HG02840 (cell line): ENCODE measurements around the gene SUPT20HL2.
"Not testable (repeated sequence)": the region's sequence is repeated elsewhere in the genome, so short reads cannot be mapped to it uniquely, and the experiment has no call there.

ENCODE experiments used
- ATAC-seq: cut with Tn5 transposase; IDR thresholded peaks from one replicate; pipeline ENCODE4 v1.9.1; 2021; ENCODE audit warnings: mild to moderate bottlenecking, moderate library complexity, moderate number of reproducible peaks; ENCODE audit not compliant: unreplicated experiment, low FRiP score

SUPT20HL2 gene

GRCh38 chrX:24314019-24314635 is at the start of gene SUPT20HL2:
TSS of gene SUPT20HL2 (minus strand) at chrX:24314069. CDS start at chrX:24313315, 754 bp downstream.
- no peak for ATAC-seq

GRCh38 chrX:24362089-24362745 is 48.3 kb upstream of the SUPT20HL2 start:
- ATAC-seq, result not testable (repeated sequence)

- ATAC-seq, result no peak
Measured at GRCh38 chrX:24360272-24360671, 46.4 kb upstream of the SUPT20HL2 start, which contains the start of gene SUPT20HL1. TSS of gene SUPT20HL1 (plus strand) at chrX:24360639. CDS start at chrX:24362761, 2,122 bp downstream.

- no peak for ATAC-seq
Measured at GRCh38 chrX:24357106-24357505, 43.2 kb upstream of the SUPT20HL2 start.

GRCh38 chrX:24355095-24355494 is 41.2 kb upstream of the SUPT20HL2 start:
- ATAC-seq, result no peak

DNA sequence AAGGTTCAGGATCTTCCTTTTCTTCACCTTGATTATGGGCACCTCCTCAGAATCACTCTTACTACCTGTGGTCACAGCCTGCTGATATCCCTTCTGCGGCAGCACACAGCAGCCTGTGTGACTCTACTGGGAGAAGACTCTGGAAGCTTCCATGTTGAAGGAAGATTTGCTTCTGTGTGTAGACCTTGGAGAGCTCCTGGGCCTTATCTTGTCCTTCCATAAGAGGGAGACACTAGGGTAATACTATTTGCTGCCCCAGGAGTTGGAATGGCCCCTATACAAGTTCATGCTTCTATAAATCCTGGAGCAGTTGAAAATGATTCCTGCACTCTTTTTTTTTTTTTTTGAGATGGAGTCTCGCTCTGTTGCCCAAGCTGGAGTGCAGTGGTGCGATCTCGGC is 36.3 kb upstream of the SUPT20HL2 start:
- ATAC-seq, result no peak

DNA sequence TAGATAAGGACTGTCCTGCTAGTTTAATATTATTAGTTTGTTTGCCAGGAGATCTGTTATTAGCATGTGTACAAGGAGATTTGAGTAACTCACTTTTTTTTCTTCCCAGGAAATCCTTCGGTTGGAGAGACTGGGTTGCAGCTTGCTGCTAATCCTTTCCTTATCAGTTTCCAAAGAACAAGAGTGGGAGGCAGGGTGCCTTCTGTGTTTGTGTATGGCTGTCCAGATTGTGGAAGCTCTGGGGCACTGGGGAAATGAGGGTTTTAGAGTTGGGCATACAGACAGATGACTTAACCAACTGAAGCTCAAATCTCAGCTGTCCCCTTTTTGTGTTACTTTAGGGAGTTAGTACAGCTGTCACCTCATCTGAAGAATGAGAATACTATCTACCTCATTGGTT is 34.0 kb upstream of the SUPT20HL2 start:
- ATAC-seq, result no peak

- ATAC-seq, result no peak
Measured at GRCh38 chrX:24343719-24344118, 29.9 kb upstream of the SUPT20HL2 start.

DNA sequence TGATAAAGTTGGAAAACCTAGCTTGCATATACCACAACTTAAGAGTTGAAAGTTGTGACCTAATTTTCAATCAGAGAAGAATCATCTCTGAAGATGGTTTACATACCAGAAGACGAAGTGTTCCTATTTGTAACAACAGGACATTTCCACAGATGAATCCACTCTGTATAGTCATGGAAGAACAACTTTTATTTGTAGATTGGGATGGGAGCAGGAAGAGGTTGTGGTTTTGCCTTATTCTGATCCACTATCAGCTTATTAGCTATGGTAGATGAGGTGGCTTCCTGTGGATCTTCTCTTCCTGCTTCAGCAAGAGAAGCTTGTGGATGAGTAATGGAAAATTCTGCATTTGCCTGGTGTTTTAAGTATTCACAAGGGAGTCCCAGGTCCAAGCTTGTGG is 27.9 kb upstream of the SUPT20HL2 start:
- ATAC-seq, result no peak

DNA sequence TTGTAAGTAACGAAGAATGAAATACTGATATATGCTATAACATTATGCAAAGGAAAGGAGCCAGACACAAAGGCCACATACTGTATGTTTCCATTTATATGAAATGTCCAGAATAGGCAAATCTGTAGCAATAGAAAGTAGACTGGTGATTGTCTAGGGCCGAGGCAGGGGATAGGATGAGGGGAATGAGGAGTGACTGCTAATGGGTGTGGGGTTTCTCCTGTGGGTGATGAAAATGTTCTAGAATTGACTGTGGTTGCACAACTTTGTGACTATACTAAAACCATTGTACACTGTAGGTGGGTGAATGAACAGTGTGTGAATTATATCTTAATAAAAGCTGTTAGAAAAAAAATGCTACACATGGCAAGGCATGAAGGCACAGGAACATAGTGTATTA is 26.6 kb upstream of the SUPT20HL2 start:
- no peak for ATAC-seq

- ATAC-seq, result no peak
Measured at GRCh38 chrX:24339911-24340310, 26.0 kb upstream of the SUPT20HL2 start.

- ATAC-seq, result no peak
Measured at GRCh38 chrX:24335871-24336270, 22.0 kb upstream of the SUPT20HL2 start.

DNA sequence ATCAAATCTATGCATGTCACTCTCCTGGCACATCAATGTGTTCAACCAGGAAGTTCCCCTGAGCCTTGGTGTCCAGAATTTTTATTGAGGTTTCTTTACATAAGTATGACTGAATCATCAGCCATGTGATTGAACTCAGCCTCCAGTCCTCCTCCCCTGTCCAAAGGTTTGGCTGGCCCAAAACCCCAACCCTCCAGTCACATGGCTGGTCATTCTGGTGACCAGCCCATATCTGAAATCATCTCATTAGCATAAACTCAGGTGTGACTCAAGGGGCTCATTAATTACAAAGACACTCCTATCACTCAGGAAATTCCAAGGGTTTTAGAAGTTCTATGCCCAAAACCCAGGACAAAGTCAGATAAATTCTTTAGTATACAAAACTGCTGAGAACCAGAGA is 20.6 kb upstream of the SUPT20HL2 start:
- no peak for ATAC-seq

DNA sequence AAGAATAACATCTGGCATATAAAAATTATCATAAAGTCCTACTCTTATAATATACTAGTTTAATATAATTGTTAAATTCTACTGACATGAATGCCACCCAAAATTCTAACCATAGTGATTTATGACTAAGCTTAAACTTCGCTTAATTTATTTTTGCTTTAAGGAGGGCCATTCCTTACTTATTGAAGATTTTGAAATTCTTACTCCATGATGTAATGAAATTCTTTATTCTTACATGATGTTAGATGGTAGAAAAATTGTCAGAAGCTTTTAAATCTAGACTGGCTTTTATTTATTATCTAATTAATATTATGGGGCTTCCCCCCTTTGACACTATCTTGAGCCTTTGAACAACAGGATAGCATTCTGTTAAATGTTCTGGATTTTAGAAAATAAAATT is 19.5 kb upstream of the SUPT20HL2 start:
- ATAC-seq, result no peak

GRCh38 chrX:24332878-24333277 is 19.0 kb upstream of the SUPT20HL2 start:
- no peak for ATAC-seq

DNA sequence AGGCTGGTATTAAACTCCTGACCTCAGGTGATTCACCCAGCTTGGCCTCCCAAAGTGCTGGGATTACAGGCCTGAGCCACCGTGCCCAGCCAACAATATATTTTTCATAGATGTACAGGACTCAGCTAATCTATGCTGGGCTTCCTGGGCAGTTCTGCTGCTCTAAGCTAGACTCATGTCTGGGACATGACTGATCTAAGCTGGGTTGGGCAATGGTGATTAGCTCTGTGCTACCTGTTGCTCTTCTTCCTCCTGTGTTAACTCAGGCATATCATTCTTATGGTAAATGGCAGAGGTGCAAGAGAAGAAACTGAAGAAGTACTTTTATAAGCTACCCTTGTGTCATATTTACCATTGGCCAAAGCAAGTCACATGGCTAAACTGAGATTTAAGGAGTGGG is 11.4 kb upstream of the SUPT20HL2 start:
- ATAC-seq, result no peak

- ATAC-seq, result no peak
Measured at GRCh38 chrX:24321741-24322395, 8.0 kb upstream of the SUPT20HL2 start.

GRCh38 chrX:24317567-24317966 is 3.7 kb upstream of the SUPT20HL2 start:
- ATAC-seq, result no peak

DNA sequence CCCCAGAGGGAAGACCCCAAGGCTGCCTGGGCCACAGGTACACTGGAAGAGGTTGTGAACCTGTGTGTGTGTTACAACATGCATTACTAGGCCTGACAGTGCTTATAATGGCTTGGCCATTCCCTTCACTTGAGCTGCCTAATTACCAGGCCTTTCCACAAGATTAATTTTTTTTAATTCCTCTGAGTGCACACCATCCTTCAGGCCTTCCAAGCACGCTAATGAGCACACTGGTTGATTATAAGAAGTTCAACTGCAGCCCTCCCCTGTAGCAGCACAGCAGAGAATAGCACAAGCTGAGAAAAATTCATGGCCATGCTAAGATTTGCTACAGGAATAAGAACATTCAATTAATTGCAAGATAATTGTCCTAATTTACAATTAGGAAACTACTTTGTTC is 2.2 kb upstream of the SUPT20HL2 start:
- no peak for ATAC-seq

DNA sequence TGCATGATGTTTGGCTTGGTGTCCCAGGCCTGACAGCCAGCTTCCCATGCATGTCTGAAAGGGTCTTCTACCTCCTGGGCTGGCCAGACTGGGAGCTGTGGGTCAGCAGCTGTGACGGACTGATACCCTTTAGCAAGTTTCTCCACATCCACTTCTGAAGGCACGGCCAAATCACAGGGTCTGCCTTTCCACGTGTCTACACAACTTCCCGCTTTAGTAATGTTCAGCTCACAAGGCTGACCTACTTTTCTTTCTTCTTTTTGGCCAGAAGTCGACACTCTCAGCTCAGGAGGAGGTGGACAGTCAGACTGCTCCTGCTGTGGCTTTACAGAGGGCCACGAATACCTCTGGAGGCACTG is 1.6 kb downstream of the SUPT20HL2 start:
- not testable (repeated sequence) for ATAC-seq

- not testable (repeated sequence) for ATAC-seq
Measured at GRCh38 chrX:24311507-24312248, 2.2 kb downstream of the SUPT20HL2 start.
